GM19468 (cell line): Measurements from ENCODE around the gene CD5L.

Experiments
- ATAC-seq: cut with Tn5 transposase; IDR thresholded peaks from one replicate; pipeline ENCODE4 v1.9.1; 2021; ENCODE audit warnings: mild to moderate bottlenecking, moderate library complexity, moderate number of reproducible peaks; ENCODE audit not compliant: unreplicated experiment; ENCODE audit errors: extremely low read depth

The CD5L gene

GRCh38 chr1:157841708-157842107 is at the start of gene CD5L:
Gene CD5L (minus strand): TSS chr1:157841808. CDS start chr1:157841701, 107 bp downstream.
- ATAC-seq = no peak

- ATAC-seq = no peak
These were observed 41.0 kb upstream of the CD5L start for GRCh38 chr1:157882580-157882979.

GRCh38 chr1:157880621-157881020 is 39.0 kb upstream of the CD5L start:
- no peak for ATAC-seq

DNA sequence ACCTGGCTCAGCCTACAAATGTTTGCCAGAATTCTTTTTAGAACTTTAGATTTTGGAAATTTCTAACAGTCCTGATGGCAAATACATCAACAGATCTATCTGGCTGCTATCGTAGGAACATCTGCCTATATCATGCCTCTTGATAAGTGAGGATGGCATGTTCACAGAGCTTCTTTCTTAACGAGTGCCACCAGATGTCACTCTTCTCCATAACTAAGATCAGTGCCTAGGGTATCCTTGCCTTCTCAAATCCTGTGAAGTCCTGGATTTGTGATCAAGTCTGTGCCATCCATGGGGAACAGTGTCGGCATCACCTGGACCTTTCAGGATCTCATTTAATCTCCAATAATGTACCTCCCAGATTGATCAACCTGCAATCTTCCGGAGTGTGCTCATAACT is 36.5 kb upstream of the CD5L start:
- no peak for ATAC-seq

DNA sequence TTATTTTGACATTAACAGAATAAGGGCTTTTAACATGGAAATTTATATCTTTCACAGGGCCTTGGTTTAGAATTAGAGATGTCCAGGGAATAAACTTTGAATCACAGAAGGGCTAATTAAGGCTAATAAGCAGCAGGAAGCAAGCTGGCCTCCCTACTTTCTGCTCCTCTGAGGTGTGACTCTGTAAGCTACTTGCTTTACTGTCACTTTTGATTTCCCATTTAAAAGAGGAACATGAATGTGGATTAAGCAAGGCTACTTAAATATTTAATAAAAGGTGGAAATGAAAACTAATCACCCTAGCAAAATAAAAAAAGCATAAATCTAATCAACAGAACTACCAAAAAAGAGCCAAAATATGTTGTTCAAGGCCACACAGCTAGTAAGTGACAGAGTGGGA is 28.9 kb upstream of the CD5L start:
- no peak for ATAC-seq

DNA sequence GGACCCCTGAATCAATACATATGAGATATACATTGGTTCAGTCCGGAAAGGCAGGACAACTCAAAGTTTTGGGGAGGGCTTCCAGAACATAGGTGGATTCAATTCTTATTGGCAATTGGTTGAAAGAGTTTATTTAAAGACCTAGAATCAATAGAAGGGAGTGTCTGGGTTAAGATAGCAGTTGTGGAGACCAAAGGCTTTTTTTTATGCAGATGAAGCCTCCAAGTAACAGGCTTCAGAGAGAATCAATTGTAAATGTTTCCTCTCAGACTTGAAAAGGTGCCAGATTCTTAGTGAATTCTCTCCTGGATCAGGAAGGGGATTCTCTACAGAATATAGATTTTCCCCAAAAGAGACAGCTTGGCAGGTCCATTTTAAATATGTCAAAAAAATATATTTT is 27.0 kb upstream of the CD5L start:
- ATAC-seq = no peak

DNA sequence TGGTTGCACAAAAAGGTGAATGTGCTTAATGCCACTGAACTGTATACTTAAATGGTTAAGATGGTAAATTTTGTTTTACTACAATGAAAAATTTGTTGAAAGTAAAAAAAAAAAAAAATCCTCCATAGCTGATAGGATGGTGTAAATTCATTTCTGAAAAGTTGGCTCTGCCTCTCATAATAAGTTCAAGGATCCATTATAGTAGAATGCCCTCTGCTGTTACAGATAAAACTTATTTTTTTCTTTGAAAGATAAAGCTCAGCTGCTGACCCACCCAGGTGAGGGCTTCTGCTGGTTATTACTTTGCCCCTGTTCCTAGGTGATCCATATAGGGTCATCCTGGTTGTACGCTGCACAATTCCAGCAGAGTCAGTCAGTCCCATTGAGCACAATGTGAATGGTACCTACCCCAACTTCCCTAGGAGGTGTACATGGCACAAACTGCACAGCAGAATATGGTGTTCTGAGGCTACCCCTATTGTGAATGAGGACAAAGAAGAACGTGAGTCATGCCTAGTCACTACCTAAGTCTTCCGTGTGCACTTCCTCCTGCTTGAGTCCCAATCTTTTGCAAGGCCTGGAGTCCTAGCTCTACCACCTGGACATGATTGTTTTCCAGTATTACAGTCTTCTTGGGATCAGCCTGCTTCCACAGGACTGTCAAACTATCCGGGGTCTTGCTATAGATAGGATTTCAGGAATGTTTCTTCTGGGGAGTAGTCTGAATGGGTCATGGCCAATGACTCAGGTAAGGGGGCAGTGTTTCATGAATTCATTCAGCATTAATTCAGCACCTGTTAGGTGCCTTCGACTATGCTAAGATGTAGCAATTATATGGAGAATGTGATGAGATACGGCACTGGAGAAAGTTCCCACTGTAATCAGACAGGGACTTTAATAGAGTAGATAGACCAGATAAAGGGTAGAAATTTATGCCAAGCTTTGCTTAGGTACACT is 20.8 kb upstream of the CD5L start:
- ATAC-seq = no peak

- ATAC-seq = no peak
These were observed 14.9 kb upstream of the CD5L start for GRCh38 chr1:157856538-157856937.

DNA sequence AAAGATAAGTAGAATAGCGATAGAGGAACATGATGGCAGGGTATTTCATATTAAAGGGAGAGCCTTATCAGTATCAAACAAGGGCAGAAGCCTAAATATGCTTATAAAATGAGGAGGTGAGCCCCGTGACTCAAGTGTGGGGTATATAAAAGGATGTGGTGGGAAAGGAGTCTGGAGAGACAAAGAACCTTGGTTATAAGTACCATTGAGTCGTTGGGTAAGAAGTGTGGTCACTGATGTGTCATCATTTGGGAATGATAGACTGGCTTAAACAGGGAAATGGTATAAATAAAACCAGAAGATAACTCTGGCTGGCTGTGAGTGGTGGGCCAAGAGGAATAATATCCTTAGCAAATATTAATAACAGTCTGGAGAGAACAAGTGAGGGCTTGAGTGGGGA is 10.9 kb upstream of the CD5L start:
- ATAC-seq = no peak

DNA sequence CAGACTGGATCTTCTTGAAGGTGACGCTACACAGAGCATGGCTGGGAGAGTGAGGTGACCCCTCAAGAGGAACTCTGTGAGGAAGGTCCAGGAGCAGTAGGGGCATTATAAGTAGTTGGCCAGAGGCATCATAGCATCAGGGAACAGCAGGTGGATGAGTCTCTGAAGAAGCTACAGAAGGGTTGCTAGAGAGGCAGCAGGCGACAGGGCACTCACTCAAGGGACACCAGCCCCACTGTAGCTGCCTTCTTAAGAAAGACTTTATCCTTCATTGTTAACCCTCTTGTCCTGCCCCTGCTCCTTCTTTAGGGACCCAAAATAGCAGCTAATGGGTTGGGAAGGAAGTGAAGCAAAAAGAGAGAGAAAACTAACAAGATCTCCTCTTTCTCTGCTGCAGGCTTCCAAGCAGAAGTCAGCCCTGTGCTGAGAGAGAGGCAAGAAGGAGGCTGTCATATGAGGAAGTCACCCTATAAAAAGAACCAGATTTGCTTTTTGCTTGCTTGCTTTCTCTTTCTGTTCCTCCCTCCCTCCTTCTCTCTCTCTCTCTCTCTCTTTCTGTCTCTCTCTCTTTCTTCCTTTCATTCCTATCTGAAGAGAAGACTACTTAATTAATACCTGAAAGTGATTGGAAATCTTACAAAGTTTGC is 7.7 kb upstream of the CD5L start:
- ATAC-seq = no peak

GRCh38 chr1:157844089-157844830 is 2.7 kb upstream of the CD5L start:
- no peak for ATAC-seq

GRCh38 chr1:157842939-157843338 is 1.3 kb upstream of the CD5L start:
- no peak for ATAC-seq

- ATAC-seq = no peak
These were observed 2.6 kb downstream of the CD5L start for GRCh38 chr1:157838966-157839365.

DNA sequence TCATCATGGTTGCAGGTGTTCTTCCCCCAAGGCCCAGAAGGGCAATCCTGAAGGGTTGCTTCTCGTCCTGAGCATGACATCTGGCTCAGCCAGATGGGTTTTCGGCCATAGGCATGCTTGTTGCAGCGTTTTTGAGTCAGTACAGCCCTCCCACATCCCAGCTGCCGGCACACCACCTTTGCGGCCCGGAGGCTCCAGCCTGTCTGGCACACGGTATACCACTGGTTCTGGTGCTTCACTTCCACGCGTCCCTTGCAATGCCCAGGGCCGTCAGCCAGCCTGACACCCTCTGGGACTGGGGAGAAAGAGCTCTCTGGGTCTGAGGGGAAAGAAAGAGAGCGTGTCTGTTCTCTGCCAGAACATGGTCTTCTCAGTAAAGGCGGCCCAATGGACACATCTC is 7.2 kb downstream of the CD5L start:
- no peak for ATAC-seq

GRCh38 chr1:157833145-157833544 is 8.5 kb downstream of the CD5L start:
- ATAC-seq = no peak

DNA sequence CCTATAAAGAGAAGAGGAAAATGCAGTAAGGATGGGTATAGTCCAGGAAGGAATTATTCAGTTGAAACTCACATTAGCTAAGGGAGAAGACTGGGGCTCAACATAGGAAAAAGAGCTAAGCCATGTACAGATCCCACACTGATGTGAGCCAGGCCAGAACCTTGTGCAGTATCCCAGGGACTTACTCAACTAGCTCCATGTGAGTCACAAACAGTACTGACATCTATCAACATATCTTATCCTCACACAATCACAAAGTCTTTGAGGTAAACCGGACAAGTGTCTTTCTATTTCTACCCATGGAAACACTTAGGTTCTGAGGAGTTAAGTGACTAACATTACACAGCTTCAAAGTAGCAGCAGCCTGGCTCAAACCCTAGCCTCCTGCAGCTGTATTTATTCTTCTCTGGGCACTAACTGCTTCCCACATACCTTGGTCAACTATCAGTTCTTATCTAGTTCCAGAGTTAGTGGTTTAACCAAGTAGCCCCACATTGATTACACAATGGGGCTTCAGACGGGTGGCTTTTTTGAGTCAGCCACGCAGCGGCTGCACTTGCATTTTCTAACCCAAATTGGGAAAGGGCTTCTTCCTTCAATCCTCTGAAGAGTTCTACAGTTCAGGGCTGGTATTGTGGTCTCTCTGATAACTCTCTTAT is 9.5 kb downstream of the CD5L start:
- ATAC-seq = no peak

DNA sequence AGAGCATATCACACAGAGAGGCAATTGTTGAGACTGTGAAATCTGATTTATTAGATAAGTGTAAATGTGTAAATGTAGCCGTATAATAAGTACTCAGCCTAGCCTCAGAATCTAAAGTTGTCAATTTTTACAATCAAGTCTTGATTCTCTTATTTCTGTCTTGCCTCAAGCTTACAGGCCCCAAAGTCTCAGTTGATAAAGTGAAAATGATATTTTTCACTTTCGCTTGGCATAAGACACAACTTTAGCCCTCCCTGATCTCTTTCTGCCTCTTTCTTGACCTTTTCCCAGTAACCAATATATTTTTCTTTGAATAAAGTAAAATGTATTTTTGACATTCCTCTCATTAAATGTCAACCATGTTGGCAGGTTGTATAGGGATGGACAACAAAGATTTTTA is 10.7 kb downstream of the CD5L start:
- ATAC-seq = no peak

DNA sequence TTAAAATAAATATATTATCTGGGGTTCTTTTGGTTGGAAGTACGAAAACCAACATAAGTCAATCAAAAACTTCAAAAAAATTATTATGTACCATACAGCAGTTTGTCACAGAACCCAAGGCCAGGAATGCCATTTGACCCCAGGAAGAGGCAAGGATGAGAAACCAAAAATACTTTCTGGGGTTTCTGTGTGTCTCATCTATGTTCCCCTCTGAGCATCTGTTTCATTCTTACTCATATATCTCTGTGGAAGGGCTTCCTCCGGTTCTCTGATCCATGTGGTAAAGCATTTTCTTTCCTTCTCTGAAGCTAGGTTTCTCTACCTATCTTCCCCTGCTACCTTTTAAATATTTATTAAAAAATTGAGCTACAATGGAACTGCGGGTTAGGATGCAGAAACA is 11.9 kb downstream of the CD5L start:
- ATAC-seq = no peak

DNA sequence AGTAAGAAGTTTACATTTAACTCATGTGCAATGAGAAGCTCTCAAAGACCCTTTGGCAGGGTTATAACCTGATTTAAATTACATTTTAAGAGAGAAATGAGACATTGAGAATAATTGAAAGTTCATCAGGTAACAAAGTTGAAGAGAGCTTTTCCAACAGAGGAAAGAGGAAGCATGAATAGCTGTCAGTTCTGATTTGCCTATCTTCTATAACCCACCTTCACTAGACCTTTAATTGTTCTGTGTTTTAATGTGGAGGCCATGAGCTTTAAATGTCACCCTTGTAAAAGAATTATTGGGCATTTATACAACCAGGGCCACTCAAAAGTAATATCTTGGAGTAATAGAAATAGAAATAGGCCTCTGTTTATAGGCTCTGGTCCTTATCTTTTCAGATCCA is 12.4 kb downstream of the CD5L start:
- ATAC-seq = no peak

DNA sequence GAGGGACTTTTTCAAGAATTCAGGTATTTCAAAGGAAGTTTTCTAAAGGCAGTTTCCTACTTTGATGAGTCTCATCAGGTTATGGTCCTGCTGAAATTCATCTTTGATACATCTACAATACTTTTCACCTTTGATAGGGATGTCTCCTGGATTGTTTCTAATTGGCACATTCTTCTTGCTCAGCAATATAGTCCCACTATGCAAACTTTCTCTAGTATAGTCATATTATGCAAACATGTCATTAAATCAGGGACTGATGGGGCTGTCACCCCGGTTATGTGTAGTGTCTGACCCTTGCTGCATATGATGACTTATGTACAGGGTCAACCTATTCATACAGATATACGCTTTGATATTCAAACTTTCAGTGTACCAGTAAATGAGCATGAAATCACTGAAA is 21.3 kb downstream of the CD5L start:
- ATAC-seq = no peak
